Measurements from ENCODE around the gene NUDCD3.

The NUDCD3 gene

DNA sequence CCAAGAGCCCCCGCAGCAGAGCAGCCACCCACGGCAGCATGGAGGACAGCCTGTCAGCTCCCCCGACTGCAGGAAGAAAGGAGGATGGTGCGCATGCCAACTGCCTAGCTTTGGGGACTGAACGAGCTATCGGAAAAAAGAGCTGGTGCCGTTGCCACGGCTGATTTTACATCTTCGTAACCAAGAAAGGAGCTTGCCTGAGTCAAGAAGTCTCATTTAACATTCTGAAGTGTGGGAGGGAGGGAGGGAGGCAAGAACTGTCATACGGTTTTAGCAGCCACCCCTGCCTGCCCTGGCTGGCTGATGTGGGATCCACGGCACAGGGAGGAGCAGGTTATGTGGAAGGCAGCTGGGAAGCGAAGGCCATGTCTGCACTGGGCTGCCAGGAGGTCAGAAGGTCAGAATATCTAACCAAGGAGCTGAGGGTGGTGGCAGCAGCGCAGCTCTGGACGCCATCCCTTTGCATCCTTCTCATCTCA is 90.4 kb downstream of the NUDCD3 start:
- DNase-seq (ENCODE audit: low read depth in 3 of 3) = no peak

DNA sequence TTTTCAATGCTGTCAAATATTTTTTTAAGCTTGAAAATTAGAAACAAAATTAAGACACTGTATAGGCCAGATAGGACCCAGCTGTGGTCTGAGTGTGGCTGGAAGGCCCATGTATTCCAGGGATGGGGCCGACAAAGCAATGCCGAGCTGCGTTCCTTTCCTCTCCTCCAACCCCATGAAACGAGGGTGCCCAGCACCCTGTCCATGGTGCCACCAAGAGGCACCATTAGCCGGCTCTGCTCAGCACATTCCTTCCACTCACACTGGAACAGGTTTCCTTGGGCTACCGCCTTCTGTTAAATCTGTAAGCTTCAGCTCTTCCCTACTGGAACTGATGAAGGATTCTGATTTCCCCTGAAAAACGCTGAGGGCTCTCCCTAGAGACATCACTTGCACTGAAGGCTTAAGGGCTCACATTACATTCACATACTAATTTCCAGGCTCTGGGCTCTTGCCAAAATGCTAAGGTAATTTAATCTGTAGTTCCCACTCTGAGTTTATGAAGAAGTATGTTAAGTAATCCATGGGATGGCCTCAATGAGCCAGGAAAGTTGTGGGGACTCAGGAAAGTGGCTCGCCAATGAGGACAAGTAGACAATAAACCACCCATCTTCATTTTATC is 91.4 kb downstream of the NUDCD3 start:
- DNase-seq (ENCODE audit: low read depth in 3 of 3) = no peak

DNA sequence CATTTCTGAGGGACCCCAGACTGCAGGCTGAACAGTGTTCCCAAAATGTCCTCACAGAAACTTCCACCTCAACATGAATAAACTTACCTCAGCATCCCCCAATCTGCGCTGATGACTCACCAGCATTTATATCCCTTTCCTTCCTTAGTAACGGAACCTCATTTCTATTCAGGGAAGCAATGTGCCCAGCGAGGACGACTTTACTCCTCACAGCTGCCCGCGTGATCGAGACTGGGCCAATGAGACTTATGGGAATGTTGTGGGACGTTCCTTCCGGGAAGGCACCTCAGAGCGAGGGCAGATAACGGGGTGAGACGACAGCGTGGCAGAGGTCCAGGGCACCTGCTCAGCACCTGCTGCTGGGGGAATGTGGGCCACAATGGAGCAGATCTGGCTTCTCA is 91.9 kb downstream of the NUDCD3 start:
- DNase-seq (ENCODE audit: low read depth in 3 of 3) = no peak

DNA sequence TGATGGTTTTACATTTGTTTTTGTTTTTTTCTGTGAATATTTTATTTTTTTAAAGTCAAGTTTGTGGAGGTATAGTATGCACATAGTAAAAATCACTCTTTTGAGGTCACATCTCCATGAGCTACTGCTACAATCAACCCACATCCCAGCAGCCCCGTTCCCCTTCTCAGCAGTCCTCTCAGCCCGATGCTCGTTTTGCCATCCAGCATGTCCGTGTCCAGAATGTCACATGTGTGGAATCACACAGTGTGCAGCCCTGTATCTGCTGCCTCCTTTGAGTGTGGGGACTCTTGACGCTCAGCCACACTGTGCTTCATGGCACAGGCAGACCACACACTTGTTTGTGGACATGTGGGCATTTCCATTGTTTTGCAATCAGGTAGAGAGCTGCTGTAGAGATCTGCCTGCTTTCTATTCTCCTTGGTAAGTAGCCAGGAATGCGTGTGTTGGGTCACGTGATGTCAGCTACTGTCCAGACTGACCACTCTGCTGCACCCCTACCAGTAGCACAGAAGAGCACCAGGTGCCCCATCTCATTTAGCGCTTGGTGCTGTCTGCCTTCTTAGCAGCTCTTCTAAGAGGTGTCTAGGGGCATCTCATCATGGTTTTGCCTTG is 93.4 kb downstream of the NUDCD3 start:
- DNase-seq (ENCODE audit: low read depth in 3 of 3) = no peak

DNA sequence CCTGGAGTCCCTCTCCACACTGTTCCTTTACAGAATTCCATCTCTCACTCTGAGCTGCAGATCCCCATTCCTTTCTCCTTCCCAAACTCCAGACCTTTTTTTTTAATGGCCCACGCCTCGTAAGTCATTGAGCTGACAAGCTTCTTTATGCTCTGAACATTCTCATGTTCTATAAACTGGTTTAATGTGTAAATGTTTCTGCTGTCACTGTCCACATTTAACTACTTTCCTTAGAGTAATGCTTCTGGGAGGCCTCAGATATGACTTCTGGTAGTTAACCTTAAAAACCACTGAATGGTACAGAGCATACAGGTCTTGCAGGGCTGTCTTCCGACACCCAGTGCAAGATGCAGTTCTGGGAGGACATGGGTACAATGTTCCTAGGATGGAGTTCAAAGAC is 94.0 kb downstream of the NUDCD3 start:
- DNase-seq (ENCODE audit: low read depth in 3 of 3) = no peak

DNA sequence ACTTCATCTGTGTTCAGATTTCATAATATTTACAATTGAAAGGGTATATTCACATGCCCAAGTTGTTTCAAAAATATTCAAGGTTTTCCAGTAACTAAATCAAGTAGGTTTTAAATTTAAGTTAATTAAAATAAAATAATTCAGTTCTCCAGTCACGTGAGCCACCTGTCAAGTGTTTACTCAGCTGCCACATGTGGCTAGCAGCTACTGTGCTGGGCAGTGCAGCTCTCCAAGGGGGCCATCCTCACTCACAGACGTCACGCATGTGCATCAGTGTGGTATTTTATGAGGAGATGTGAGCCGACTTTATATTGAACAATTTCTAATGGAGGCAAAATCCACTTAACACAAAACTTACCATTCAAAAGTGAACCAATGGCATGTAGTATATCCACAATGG is 95.4 kb downstream of the NUDCD3 start:
- DNase-seq (ENCODE audit: low read depth in 3 of 3) = no peak

DNA sequence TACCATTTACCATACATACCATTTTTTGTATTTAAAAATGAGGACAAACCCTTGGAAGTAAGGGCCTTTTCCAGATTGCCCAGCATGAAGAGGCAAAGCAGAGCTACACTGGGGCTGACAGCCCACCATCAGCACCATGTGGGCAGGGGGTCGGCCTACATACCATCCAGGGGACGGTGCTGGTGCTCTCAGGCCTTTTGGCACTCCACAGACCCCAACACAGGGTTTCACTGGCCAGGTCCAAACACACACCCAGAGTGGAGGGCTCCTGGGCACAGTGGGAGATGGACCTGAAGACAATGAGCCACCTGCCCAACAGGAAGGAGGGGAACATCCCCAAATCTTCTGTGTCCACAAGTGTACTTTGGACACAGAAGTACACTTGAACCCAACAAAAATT is 95.8 kb downstream of the NUDCD3 start:
- DNase-seq (ENCODE audit: low read depth in 3 of 3) = no peak

DNA sequence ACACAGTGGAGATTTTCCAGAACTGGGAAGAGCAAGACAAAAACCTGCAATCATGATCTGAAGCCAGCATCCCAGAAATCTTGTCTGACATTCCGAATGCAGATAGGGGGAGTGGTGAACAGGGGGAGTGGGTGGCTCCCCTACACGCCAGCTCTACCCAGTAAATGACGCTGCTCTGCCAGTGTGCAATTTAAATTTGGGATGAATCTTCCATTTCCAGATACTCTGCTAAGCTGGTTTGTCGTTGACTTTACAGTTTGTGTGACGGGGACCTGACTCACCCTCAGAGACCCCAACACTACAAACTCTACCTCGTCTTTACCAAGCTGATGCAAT is 96.4 kb downstream of the NUDCD3 start:
- no peak for DNase-seq (ENCODE audit: low read depth in 3 of 3)

DNA sequence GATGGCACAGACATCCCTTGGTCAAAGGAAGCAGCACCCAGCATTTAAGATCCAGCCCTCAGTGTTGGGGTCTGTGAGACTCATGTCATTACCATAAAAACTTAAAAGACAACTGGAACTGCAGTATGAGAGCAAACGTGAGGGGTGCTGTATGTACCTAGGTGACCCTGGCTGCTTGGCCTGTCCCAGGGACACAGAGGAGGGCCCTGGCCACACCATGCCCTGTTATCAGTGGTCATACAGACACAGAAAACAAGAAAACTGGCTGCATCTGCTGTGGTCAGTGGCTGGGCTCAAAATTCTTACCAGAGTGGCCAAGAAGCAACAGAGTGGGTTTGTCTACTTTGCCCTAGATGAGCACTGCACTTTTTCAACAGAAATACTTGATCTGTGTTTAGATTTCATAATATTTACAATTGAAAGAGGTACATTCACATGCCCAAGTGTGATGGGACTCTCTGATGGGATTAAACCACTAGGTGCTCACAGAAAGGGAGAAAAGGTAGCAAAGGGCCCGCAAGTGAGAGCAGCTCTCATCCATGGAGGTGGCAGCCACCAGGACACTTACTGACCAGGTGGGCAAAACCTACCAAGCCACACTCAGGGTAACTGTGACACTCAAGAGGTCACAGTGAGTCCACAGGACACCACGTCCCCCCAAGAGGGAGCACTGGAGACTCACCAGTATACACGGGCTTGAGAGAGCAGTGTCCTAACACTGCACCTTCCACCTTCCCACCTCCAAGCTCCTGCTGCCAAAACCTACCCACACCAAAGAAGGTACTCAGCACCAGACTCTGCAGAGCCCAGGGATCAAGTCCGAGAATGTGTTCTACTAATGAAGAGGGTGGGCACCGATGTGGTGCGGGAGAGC is 97.0 kb downstream of the NUDCD3 start:
- no peak for DNase-seq (ENCODE audit: low read depth in 3 of 3)

DNA sequence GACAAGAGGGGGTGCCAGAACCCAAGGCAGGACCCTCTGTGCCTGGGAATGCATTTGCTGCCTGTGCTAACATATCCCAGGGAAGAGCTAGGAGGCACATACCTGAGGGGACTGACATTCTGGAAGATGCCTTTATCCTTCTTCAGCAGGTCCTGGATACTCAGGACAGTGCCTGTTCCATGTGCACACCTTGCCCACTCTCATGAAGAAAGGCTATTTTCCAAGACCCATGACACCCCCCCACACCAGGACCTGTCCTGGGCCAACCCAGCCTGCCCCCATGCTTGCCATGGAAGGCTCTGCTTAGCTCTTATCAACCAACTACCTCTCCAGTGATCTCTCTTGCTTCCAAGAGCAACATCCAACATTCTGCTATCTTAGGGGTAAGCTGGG is 97.8 kb downstream of the NUDCD3 start:
- DNase-seq (ENCODE audit: low read depth in 3 of 3) = no peak

DNA sequence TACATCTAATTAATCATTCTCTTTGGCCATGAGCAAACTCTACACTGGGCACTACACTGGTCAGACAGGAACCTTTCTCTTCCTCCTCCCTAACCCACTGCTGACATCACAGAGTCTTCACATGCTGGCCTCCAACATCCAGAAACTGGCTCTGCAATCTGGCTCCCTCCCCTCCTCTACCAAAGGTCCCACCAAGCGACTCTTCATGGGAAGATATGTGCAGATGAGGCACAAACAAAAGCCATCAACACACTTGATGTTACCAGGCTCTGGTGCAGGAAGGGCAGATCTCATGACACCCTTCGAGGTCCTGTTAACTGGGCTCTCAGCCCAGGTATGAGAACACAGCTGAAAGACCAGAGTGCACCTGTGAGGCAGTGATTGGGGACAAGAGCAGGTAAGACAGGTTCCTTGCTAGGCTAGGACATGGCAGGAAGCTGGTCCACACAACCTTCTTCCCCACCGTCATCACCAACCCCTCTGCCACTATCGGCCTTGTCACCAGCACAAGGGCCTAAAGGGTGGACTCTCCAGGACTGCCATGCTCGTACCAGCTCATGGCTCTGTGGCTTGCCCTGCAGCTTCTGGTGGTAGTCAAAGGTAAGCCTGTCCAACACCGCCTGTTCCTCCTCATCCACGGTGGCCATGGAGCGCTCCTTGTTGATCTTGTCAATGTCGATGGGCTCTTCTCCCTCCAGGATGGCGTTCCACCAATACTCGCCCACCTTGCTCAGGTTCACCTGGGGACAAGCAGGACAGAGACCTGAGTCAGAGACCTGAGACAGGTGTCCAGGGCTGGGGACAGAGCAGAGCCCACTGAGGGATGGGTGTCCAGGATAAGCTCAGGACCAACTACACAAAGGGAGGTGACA is 98.5 kb downstream of the NUDCD3 start:
- DNase-seq (ENCODE audit: low read depth in 3 of 3) = no peak

DNA sequence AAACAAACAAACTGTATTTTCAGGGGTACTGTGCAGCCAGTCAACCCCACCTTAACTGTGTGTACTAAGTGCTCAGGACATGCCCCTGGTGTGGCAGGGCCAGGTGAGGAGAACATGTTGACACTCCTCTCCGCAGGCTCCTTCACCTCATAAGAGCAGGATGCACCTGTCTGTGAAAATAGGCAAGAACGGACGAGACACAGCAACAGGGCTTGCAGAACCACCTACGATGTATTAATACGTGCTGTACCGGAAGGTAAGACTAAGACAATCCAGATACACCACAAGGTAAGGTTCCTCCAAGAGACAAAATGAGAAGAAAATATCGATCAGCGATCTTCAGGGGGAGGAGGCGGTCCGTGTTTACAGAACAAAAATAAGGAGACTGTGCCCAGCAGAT is 99.3 kb downstream of the NUDCD3 start:
- no peak for DNase-seq (ENCODE audit: low read depth in 3 of 3)

DNA sequence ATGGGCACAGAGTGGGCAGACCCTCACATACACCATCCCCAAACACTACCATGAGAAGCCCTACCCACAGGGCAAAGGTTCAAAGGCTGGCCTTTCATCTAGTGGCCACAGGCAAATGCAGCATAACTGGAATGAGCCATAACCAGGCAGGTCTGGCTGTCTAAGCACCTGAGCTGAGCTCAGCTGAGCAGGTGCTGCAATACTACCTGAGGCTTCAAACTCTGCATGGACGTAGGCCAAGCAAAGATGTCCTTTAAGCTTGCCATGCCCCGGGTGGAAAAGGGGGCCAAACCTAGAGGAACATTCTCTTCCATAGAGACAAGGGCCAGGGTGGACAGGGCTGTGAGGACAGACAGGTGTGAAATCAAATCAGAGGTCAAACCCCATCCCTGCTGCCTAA is 99.8 kb downstream of the NUDCD3 start:
- no peak for DNase-seq (ENCODE audit: low read depth in 3 of 3)

DNA sequence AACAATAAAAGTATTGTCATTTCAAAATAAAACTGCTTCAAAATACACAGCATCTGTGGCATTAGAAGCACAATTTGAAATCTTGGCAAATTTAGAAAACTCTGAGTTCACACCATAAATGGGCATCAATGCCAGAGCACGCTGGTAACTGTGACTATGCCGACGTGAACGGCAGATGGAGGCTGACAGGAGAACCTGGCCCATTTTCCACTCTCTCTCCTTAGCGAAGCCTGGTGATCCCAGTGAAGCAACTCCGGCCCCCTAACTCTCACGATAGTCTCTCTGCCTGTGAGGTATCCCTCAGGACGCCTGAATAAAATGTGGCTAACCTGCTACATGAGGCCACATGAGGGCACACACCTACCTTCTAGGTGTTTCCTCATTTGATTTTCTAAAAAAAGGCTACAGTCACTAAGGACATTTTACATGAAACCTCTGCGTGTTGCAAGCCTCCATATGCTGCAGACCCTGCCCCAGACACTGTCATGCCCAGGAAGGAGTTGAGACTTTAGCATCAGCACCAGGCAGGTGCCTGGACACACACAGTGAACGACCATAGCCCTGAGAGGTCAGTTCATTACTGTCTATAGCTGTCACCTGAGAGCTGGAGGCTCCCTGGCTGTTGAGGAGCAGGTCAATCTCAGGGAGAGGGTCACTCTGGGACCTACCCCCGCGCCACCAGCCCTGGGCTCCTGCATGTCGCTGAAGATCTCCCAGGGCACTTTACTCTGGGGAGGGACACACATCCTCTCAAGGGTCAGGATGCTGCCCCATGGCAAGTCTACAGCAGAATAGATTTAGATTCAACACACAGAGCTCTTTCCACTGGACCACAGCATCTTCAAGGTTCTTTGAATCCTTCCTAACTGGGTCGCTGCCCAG is 102.1 kb downstream of the NUDCD3 start:
- no peak for DNase-seq (ENCODE audit: low read depth in 3 of 3)

DNA sequence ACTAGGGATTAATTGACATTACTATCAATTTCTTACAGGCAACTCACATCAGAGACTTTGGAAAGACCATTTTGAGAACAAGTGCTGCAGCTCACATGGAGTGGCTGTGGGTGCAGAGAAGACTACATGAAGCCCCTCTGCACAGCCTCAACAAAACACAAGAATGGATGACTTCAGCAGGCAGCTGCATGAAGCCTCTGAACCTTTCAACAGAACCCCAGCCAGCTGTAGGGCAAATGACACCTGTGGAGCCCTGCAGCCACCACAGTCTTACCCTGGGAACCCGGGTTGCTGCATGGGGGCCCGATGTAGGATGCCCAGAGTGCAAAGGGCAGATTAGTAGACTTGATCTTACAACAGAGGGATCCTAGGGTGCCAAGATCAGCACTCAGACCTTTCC is 103.1 kb downstream of the NUDCD3 start:
- DNase-seq (ENCODE audit: low read depth in 3 of 3) = no peak

DNA sequence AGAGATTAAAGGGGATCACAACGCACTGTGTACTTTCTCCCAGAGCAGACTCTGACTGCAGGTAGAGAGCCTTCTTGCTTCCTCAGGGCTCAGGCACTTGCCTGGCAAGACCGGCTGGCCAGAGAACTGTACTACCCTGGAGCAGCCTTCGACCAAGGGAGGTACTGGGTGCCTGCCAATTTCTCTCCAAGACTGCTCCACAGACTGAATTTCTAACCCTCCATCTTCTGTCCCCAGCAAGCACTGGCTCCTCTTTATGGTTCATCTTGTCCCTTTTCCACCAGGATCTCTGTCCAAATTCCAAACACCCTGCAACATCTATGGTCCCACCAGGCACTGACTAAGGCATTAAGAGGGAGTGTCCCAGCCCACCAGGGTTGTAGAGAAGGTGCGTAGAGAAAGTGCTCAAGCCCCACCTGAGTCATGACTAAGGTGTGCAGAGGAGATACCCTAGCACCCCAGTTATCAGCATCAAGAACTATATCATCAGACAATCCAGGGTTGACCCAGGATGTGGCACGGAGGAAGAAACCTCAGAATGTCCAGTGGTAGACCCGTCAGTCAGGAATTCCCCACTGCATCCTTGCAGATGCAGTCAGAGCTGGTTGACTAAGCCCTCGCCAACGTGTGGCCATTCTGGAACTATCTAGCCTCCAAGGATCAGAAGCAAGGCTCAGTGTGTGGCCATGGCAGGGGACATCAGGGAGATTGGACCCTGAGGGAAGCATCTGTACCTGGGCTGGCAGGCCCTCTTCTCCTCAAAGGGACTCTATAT is 104.1 kb downstream of the NUDCD3 start:
- DNase-seq (ENCODE audit: low read depth in 3 of 3) = no peak

DNA sequence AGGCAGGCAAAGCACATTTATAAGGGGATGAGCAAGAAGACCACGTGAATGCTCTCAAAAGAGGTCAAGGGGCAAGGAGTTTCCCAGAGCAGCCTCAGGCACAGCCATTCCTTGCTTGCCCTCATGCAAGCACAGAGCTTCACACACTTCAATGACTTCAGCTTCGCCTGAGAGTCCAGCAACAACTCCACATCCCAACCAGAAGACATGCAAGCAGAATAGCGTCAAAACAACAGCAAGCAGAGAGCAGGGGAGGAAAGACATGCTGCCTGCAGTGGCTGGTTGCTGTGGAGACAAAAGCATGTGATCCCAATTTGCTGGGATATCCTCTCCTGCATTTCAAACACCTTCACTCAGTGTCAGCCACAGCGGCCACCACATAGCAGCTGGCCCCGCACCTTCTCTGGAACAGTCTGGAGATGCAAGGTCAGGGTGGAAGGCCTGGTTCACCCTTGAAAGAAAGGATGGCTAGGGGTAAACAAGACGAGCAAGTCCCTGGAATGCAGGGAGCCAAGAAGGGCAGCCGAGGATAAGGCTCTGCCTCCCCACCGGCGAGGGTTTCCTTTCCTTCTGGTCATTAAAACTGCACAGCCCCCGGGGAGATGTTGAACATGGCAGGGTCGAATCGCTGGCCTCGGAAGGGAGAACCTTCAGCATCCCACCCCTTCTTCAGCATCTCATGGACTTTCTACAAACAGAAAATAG is 104.9 kb downstream of the NUDCD3 start:
- no peak for DNase-seq (ENCODE audit: low read depth in 3 of 3)

DNA sequence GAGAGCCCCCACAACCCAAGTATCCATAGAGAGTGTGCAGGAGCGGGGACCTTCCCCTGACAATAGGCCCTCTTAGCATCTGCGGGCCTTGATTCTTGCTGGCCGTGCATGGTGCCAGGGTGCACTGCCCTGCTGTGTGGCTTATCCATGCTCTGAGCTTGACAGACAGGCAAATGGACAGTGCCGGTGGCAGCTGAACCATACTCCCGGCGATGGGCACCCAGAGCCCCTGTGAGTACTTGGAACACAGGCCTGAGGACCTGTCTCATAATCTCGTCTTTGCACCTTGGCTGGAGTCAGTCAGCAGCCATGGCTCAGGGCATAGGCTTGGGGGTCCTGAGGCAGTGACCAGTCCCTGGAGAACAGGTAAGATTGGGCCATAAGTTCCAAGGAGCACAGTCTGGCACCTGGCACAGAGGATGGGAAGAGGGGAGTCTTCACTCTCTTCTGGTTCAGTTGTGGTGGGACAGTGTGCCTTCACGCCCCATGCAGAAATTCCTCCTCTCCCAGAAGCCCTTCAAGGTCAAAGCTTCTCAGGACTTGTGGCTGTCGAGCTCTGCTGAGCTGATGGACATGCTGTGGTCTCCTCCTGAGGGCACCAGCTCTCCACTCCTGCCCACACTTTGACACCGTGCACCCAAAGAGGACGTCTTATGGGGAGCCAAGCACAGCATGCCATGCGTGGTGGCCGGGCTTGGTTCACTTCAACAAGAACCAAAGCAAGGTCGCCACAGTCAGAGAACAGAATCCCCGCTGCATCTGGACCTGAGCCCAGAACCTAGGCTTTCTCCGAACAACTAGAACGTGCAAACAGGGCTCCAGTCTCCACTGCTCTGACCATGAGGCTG is 105.6 kb downstream of the NUDCD3 start:
- DNase-seq (ENCODE audit: low read depth in 3 of 3) = no peak

DNA sequence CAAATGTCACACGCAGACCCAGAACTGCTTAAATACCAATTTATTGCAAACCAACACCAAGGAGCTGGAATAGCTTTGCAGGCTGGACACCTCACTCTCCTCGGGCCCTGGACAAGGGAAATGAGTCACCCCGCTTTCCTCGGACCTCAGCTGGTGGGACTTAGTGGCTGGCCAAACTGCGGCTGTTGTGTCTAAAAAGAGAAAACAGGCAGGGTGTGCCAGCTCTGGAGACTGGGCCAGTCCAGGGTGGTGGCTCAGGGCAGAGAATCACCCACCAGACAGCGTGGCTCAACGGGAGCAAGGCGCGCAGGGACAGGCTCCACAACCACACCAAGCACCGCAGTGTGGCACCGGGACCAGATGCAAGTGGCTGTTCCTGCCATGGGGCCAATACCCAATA is 106.9 kb downstream of the NUDCD3 start:
- no peak for DNase-seq (ENCODE audit: low read depth in 3 of 3)
